Measurements from ENCODE around the gene GPC1.

GRCh38 chr2:240458044-240458899 lies 22.8 kb downstream of the GPC1 start:
- TF ChIP-seq PATZ1 (CRISPR knock-in tag; IDR thresholded peaks at IDR 0.05; ENCODE audit: borderline replicate concordance) (no peak), RARB (CRISPR knock-in tag; IDR thresholded peaks at IDR 0.05) (no peak), TSHZ2 (CRISPR knock-in tag; IDR thresholded peaks at IDR 0.05) (no peak), ZC3H10 (CRISPR knock-in tag; IDR thresholded peaks at IDR 0.05) (no peak), BACH2 (CRISPR knock-in tag; IDR thresholded peaks at IDR 0.05; ENCODE audit: borderline replicate concordance) (no peak), CREB5 (CRISPR knock-in tag; IDR thresholded peaks at IDR 0.05; ENCODE audit: low read depth) (no peak), ZFP3 (CRISPR knock-in tag; IDR thresholded peaks at IDR 0.05) (no peak), ZNF8 (CRISPR knock-in tag; IDR thresholded peaks at IDR 0.05) (no peak), ZNF565 (CRISPR knock-in tag; conservative IDR thresholded peaks at IDR 0.05; ENCODE audit: low read depth) (no peak), ESRRG (CRISPR knock-in tag; IDR thresholded peaks at IDR 0.05) (no peak), ARNTL (CRISPR knock-in tag; IDR thresholded peaks at IDR 0.05; ENCODE audit: borderline replicate concordance, low read depth) (no peak), CSDC2 (CRISPR knock-in tag; IDR thresholded peaks at IDR 0.05) (no peak), TOX (CRISPR knock-in tag; IDR thresholded peaks at IDR 0.05; ENCODE audit: borderline replicate concordance) (no peak)
